Keratinocyte (primary cell): Measurements from ENCODE around the gene ATP12A.

Experiments
- CTCF ChIP-seq, 3 experiments: IDR thresholded peaks in 1 of 3; conservative IDR thresholded peaks in 1 of 3; optimal IDR thresholded peaks in 1 of 3; 2 replicates in 2 of 3; 3 replicates in 1 of 3; pipeline versions ENCODE3 to v1.5.1; 2011; ENCODE audit warnings: low read length in 3 of 3, mild to moderate bottlenecking in 3 of 3, moderate library complexity in 2 of 3, control low read depth in 1 of 3, inconsistent platforms in 1 of 3; ENCODE audit not compliant: insufficient read depth in 2 of 3; ENCODE audit errors: extremely low read depth in 1 of 3
- EZH2 ChIP-seq: IDR thresholded peaks from one replicate; pipeline ENCODE4 v1.6.1; 2012; ENCODE audit warnings: inconsistent platforms, mild to moderate bottlenecking, low read length, moderate library complexity

DNA sequence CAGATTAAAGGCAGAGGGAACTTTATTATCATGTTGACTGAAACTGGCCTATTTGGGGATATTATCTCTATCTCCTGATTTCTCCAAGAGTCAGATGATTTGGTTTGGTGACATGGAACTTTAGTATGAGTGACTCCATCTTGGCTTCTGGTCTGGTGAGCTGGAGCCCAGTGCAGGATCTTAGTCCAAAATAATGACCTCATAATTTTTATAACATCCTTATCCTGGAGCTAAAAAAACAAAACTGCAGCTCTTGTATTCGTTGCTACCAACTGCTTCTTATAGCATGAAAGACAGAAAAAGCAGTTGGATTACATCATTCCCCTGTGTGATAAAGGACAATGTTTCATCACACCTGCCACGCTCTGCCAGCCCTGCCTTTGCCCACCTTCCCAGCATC lies 44.5 kb downstream of the ATP12A start:
- no peak for TF ChIP-seq CTCF (optimal IDR thresholded peaks at IDR 0.05 in 1 of 3, IDR thresholded peaks at IDR 0.05 in 1 of 3, conservative IDR thresholded peaks at IDR 0.05 in 1 of 3; ENCODE audit: extremely low read depth in 1 of 3, insufficient read depth in 2 of 3, low read length in 3 of 3)
- no peak for TF ChIP-seq EZH2
